NOMO-1 (cell line): ENCODE data around the gene PCDH9.

Experiments
- DNase-seq, 2 experiments: peaks; one replicate each; lab custom pipeline; 2025; ENCODE audit not compliant: unreplicated experiment in 2 of 2; lab: John Stamatoyannopoulos, UW

PCDH9 gene

DNA sequence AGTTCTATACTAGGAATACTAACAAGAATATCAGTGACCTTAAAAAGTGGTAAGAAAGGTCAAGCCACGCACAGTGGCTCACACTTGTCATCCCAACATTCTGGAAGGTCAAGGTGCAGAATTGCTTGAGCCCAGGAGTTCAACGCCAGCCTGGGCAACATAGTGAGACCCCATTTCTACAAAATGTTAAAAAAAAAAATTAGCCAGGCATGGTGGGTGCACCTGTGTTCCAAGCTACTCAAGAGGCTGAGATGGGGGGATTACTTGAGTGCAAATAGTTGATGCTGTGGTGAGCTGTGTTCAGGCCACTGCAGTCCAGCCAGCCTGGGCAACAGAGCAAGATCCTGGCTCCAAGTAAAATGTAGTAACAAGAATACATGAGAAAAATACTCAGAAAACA, 61.8 kb downstream of the PCDH9 start:
- DNase-seq = no peak

DNA sequence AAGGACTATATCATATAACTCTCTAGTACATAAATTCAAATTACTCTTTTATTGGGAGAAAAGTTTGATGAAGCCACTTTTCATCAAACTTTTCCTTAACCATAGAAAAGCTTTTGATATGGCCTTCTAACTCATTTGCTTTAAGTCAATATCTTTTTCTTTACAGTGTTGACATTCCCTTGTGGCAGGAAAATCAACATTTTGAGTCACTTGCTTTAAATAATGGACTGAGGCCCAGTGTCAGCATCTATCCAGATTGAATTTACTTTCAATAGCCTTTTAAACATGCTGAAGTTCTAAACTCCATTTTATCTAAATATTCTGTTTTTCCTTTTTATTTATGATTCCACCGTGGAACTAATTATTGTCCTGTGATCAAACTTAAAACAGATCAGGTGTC, 62.7 kb downstream of the PCDH9 start:
- DNase-seq = no peak

DNA sequence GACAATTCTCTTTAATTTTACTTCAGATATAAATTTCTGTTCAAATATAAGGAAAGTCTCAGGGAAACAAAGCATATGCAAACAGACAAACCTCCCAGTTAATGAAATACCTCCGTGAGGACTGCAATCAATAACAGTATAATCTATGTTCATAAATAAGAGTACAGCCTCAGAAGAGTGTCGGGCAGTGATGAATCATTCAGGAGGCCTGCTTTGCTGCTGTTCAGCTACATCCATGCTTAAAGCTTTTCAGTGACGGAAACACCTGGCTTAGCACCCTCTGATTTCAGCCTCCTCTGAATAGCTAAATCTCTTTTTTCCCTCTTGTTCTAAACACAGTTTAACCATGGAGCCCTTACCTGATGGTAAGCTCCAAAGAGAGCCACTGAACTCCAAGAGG, 69.0 kb downstream of the PCDH9 start:
- no peak for DNase-seq

DNA sequence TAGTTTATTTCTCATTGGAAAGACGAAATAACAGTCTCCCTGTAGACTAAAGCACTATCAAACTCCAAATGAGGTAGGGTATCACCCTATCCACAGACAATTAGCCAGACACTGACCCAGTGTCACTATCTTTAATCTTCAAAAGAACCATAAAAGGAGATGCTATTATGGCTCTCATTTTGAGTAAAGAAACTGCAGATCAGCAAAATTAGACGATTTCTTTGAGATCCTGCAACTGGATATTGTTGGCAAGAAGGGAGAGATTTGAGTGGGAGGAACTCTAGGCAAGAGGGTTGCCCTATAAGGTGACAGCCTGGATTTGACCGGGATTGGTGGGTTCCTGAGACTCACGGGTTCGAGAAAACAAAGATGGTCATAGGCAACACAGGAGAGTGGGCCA, 71.2 kb downstream of the PCDH9 start:
- DNase-seq = no peak

DNA sequence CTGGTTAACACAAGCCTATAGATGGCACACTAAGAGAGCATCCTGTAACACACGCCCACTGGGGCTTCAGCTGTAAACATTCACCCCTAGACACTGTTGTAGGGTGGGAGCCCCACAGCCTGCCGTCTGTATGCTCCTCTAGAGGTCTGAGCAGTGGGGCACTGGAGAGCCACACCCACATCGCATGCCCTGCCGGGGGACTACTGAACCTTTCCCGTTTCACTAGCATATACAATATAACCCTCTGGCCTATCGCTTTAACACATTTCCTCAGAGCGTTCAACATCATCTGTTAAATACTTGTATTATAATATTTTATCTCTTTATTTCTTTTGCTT, 73.4 kb downstream of the PCDH9 start:
- DNase-seq = no peak

DNA sequence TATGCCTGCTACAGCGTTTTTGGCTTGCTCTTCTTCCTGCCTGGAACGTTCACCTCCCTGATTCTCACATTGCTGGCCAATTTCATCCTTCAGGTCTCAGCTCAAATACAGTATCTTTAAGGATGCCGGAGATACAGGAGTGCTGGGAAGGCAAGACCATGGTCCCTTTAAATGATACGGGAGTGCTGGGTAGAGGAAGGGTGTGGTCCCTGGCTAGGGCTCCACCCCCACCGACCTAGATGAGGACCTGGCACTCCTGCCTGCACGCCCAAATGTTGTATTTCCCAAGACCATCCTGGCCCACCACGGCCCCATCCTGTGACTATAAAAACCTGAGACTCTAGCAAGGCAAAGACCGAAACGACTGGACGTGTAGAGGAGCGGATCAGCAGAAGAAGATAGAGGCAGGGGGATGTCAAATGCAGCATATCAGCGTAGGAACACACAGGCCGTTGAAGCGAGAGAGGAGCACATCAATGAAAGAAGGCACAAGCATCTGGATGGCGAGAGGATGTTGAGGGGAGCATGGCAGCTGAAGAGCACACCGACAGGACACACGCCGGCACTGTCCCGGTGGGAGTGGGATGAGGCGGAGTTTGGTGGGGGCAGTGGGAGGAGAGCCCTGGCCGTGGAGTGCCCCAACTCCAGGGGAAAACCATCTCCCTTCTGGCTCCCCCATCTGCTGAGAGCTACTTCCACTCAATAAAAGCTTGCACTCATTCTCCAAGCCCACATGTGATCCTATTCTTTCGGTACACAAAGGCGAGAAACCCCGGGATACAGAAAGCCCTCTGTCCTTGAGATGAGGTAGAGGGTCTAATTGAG, 74.0 kb downstream of the PCDH9 start:
- no peak for DNase-seq

DNA sequence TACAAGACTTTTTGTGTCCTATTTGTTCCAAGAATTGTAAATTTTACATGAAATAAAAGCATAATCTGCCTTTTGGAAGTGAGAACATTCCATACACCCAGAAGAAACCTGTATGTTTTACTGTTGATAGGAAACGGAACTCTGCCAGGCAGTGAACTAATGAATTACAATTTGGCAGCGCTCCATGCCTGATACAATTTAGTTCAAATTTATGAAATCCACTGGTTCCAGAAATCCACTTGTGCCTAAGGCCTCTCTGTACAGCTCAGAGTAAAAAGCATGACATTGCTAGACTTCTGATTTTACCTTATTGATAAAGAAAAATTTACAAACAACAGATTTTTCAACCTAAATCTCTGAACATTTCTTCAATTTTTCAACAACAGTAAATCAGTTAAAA, 78.1 kb downstream of the PCDH9 start:
- DNase-seq = no peak

DNA sequence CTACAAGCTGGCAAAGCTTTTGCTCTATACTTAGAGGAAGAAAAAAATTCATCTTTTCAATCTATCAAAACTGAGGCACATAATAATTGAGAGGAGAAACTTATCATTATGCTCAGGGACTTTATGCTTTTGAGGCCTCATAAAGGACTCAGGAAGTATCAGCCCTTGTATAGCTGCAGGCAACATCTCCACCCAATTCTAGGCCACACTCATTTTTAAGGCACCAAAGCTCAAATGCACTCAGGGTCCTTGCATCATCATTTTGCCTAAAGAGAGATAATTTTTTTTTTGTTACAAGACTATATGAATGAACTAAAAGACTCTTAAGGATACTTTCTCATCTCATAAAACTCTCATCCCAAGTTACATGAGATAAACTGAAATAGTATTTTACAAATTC, 78.5 kb downstream of the PCDH9 start:
- DNase-seq = no peak

DNA sequence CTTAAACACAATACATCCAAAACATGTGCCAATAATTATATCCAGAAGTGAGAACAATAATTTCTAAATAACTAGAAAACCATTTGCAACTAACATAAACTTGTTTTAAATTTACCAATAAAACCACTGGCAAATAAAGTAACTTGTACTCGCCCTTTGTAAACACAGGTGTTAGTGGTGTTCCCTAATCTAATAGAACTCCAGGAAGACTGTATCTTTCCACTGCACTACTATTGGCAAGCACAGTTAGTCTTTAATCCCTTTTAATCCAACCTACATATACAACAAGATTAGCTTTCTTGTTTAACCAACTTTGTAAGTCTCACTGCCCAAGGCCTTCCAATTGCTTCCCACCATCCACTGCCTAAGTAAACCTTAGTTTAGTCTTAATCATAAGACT, 79.5 kb downstream of the PCDH9 start:
- DNase-seq = no peak

DNA sequence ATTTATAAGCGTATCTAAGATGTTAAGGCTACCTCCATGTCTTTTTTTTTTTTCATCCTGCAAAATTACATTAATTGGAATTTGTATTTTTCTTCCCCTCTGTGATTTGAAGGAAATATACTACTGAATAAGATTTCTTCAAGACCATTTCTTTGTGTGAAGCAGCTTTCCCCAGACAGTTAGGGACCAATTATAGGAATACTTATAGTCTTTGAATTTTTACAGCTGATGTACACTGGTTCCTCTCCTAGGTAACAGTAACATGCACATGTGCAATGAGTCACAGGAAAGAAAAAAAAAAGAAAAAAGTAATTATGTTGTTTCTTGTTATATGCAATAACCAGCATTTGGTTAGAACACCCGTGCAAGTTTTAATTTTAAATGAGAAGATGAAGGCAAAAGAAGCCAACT, 82.0 kb downstream of the PCDH9 start:
- no peak for DNase-seq

DNA sequence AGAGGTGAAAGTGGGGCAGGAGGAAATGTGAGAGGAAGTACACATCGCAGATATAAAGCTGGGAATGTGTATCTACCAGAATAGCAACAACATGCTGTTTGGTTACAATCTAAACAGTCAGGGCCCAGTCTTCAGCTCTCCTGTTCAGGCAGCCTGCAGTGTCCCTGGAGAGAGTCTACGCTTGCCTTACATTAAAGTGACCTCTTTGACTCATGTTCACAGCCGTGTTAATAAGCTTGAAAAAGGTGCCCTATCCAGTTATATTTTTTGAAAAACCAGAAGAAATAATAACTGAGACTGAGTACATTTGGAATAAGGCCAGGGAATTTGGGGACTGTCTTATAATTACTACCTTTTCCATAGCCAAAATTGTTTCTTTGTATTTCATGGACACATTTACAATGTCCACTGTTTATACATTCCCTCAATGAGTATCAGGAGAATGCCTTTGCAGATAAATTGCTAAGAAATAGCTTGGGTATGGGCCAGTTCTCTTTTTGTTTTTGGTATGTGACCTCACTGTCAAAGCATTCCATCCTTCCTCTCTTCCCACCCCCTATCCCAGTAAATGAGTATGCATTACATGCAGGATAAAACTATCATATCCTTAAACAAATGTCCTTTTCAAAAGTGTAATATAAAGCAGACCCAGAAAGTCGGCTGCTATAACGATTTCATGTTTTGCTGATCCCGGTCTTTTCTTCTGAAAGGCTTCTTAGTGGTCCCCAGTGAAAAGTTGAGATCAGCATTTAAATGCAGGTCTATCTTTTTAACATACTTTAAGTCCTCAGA, 82.6 kb downstream of the PCDH9 start:
- DNase-seq = no peak

DNA sequence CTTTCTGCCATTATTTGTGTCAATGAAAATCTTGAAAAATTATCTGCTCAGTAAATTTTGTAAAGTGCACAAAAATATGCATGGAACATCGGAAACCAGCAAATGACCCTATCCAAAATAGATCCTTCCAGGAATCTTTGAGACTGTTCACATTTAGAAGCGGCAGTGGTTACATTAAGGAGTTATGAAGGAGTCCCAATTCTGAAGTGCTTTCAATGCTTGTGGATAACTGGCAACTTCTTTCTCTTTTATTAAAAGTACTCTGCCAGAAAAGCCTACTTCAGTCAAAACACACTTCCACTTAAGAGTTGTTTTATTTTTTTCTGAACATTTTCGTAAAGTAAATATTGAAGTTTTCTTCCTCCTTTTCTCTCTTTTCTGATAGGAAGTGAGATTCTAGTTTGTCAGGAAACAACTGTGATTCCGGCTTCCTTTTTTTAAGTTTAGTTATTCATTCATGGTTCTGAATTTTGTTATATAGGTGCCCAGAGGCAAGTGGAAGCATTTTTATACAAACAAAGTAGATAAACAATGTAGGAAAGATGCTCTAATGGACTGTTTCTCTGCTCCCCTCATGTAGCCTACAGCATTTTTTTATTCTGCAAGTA, 83.5 kb downstream of the PCDH9 start:
- DNase-seq = no peak

DNA sequence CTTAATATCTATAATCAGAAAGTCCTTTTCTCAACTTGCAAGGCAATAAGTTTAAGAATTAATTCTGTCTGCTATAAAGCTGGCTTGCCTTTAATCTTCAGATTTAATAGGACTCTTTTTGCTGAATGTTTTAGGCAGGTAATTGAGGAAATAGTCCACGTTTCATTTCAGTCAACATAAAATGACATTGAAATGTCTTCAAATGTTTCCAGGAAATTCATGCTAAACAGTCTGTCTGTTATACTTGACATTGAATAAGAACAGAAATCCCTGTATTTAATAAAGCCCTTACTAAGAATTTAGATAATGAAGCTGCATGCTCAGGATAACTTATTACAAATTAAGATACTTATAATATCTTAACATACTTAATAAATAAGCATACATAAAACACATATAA, 84.2 kb downstream of the PCDH9 start:
- DNase-seq = no peak

DNA sequence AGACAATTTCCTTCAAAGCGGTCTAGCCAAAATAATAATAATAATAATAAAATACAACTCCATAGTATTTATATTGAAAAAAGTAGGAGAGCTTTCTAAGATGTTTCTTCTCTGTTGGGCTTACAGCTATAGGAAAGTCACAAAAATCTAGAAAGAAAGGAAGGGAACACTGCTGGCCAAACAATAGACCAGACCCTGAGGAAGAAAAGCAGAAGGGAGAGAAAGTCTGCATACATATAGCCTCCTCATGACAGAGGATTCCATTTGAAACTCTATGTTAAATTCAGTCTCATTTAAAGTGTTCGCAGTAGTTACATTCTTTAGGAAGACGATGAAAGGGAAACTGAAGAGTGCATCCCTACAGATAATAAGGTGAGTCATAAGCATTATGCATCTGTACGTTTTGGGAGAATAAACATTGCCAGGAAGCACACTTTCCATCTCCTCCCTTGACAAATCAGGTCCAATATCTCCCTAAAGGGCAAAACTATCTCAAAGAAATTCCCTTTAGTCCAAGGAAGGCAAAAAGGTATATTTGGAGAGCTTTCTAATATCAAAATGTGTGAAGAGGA, 86.5 kb downstream of the PCDH9 start:
- DNase-seq = no peak

DNA sequence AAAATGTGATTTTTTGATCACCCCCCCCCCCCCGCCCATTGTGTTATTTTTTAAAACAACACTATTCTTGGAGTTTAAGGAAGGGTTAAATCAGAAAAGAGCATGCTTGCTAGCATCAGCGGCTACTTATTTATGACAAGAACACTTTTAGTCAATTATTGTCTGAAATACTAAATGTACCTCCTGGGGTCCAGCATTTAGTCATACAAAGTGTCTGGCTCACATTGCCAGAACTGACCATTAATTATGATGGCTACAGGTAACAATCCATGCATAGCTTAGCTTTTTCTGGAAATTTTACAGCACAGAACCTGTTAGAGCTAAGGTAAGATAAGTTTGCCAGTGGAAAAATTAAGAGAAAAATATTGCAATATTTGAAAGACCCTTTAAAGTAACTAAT, 90.1 kb downstream of the PCDH9 start:
- no peak for DNase-seq

DNA sequence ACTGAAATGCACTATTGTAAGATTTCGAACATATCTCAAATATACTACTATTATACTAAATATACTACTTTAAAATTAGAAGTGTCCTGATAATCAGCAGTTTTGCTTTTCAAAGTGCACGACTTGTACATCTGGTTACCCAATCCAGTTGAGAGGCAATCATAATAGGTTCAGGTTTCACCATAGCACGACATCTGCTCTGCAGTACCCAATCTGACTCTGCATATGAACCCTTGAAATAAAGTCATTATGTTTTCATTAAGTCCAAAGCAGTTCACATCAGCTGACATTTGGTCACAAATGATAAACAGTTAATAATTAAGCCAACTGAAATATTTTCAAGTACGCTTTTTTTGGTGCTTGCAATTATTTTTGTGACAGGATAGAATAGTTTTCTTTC, 90.6 kb downstream of the PCDH9 start:
- DNase-seq = no peak

DNA sequence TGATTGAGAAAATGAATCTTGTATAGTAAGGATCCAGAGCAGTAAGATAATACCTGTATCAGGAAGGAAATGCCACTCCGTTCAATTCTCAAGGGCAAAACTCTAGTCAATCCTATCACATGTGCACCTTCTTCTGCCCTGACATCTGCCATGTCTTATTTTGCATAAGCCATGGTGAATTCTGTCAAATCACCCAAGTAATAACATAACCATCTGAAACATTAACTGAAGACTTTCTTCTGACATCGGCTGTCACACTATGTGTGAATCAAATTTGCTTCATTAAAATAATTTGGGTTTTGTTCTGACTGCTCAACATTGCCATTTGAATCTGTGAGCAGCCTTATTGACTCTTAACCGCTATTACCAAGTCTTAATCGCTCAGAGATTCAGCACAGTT, 91.2 kb downstream of the PCDH9 start:
- DNase-seq = no peak

DNA sequence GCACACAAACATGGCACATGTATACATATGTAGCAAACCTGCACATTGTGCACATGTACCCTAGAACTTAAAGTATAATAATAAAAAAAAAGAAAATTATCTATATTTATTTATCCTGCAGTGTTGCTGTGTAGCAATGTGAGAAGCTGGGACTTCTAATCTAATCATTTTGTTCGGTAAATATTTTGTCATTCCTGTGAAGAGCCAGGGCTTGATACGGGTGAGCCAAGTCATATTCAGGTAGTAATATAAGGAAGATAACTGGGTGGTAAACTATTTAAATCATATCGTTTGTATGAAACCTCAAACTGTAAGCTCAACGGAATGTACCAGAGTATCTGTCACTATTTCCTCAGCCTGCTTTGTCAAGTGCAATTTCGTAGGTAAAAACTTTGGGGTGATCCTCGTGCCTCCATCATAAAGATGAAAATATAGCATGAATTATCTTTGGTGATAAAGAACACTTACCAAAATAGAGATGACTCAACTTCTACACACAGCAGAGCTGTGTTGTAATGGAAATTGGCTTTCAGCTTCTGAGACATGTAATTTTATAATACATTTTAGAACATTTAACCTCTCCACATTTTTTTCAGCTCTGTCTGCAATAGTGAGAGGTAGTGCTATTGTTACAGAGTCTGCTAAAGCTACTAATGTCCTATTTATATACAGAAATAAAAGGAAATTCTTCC, 92.9 kb downstream of the PCDH9 start:
- DNase-seq = no peak

DNA sequence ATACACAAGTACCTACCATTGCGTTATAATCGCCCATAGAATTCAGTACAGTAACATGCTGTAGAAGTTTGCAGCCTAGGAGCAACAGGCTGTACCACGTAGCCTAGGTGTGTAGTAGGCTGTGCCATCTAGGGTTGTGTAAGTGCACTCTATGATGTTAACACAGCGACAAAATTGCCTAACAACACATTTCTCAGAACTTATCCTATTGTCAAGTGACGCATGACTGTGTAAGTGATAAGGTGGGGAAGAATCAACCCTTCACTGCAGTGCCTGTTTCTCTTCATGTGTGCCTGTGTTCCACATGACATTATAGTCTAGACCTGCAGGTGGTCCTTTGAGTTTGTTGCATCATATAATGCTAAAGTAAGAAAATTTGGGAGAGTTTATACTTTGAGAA, 94.0 kb downstream of the PCDH9 start:
- no peak for DNase-seq

DNA sequence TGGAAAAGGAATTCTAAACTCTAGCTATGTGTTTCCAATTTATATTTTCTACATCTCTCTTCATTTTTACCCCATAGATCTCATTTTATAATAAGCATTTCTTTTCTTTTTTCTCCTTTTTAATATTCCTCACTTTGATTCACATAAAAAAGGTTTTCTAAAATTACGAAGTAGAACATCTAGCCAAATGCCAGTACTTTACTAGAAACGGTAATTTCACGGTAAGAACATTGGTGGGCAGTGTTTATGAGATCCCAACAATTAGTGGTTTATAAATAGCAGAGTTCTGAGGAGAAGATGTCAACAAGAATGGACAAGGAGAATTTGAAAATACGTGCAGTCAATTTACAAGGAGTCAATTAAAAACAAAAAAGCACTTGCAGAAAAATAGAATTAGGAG, 94.8 kb downstream of the PCDH9 start:
- no peak for DNase-seq
